GM19035 (cell line): Measurements from ENCODE around the gene FGFBP2.
A peak's percentile ranks its signal among the peaks of the same experiment; 100 is the strongest.

ENCODE experiments used
- ATAC-seq: cut with Tn5 transposase; IDR thresholded peaks from one replicate; pipeline ENCODE4 v1.9.1; 2021; ENCODE audit not compliant: unreplicated experiment

Gene FGFBP2

DNA sequence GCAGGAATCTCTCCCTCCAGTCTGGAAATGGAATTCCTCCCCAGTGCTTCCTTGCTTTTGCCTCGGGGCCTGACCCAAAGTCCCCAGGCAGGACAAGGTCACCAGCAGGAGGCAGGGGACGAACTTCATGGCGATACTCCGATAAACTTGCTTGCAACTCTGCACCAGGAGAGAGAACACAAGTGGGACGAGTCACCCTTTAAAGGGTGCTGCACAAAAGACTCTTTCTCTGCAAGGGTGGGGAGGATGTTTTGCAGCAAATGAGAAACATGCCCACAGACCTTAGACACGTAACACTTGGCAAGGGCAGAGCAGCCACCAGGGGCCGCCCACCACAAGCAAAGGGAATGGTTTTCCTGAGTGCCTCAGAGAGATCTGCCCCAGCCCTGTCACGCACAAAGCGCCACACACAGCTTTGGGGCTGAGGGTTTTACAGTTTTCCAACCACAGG, at the start of gene FGFBP2:
Gene FGFBP2 (minus strand): TSS at position 175 of the 451 bp plus-strand sequence. CDS start 46 bp downstream, at position 129.
- ATAC-seq = peak; percentile 60

DNA sequence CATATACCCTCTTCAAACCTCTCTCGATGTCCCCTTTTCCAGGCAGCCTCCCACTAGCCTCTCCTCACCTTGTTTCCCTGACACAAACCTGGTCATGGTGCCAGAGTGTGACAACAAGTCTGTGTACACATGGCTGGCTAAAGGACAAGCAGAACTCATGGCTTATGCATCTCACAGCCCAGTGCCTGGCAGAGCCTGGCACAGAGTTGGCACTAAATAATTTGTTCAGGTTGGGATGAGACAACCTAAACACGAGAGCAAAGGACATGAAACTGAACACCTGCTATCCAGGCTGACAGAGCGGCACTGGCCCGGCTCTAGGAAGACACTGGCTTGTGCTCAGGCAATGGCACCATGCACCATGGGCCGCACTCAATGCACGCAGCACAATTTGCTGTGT, 48.2 kb upstream of the FGFBP2 start:
- ATAC-seq = no peak

DNA sequence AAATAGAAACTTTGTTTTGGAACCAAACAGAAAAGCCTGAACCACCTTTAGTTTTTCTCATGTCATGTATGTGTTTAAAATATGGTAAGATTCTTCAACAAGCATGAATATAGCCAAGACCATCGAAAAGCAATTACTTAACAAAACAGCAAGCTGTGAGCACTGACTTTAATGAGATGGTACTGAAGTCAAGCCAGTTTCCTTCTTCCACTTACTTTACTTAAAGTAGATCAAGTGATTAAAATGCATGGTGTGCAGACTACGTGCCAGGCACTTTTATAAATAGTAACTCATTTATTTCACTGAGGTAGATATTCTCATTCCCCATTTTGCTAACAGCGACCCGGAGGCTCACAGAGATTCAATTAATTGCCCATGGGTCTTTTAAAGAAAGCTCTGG, 46.2 kb upstream of the FGFBP2 start:
- no peak for ATAC-seq

DNA sequence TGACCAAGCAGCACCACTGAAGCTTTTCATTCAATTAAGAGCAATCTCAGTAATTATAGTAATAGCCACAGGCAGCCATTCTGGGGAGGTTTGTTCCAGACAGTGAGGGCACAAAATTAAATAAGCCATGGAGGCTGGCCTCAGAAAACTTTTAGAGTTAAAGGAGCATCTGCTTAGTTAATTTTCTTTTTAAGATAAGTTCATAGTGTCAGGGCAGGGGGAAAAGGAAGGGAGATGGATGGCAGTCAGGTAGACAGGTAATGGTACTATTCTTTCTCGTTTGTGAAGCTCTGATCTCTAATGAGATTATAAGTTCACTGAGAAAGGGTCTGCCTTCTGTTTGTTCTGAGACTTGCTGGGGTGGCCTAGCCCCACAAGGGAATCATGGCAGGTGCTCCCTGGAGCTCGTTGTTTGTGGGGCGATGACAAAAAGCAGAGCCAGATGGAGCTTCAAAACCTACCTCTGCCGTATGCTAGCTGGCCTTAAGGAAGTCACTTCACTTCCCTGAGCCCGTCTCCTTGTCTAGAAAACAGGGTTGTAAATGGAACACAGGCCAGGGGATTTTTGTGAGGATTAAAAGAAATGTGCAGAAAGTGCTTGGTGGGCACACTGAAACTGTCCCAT, 44.6 kb upstream of the FGFBP2 start:
- no peak for ATAC-seq

DNA sequence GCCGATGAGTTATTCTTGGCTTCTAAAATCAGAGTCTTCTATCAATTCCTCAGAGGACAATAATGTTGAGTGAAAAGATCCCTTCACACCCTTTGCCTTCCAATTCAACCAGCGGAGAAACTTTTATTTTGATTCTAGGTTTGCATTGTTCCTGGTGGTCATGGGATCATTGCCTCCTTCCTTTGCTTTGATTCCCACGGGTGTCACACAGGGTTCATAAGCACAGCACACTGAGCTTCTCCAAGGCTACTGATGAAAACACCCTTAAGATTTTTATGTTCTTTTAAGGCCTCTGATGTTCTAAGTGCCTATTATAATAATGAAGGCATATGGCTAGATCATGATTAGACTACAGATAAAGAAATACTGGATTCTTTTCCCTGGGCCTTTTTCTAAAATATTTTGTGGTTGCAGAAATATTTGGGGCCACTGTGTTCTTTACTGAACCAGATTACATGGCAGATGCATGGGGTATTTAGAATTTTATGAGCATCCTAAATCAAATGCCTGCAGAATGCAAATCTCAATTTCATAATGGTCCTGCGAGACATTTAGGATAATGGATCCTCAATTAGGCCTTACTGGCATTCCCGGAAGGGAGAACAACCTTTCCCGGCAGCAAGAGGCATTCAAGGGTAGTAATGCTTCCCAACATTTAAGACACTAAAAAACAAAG, 43.9 kb upstream of the FGFBP2 start:
- no peak for ATAC-seq

- no peak for ATAC-seq
These were observed 42.7 kb upstream of the FGFBP2 start for GRCh38 chr4:16005676-16006075.

DNA sequence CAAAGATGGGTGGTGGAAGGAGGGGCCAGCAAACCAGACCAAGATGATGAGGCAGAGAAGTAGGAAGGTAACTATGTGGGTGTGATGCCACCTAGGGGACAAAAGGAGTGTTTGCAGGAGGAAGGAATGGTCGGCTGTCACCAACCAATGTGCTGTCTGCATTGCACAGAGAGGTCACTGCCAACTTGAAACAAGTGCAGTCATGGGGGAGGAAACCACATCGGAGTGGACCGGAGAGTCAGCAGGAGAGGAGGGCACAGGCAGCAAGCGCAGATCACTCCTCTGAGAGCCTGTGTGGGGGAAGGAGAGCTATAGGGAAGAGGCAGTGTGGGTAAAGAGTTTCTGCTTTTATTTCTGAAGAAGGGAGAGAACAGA, 38.5 kb upstream of the FGFBP2 start:
- peak; percentile 94 for ATAC-seq

DNA sequence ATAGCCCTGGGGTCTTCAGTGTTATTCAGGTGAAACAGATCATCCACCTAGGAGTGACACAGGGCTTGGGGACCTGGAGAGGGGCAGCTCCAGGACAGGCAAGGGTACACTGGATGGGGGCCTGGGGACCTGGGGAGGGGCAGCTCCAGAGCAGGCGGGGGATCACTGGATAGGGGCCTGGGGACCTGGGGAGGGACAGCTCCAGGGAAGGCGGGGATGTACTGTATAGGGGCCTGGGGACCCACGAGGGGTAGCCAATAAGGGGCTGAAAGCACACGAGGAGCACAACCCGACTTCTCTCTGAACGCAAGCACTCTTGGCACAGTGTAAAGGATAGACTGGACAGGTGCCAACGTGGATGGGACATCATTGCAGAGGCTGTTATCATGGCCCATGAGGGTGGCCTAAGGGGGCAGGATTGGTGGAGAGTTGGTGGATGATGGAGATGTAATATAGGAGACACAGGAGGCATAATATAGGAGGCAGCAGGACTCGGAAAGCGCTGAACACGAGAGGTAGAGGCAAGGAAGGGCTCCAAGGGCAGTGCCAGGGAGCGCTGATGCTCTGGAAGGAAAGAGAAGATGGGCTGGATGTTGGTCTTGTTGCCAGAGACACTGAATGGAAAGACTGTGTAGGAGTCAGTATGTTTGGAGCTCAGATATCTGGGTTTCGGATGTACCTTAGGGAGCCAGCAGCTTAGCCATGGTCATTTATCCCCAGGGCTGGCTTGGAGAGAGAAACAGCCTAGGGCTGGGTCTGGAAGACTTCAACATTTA, 37.9 kb upstream of the FGFBP2 start:
- no peak for ATAC-seq

- peak; percentile 51 for ATAC-seq
These were observed 33.8 kb upstream of the FGFBP2 start for GRCh38 chr4:15996773-15997172.

- ATAC-seq = no peak
These were observed 32.9 kb upstream of the FGFBP2 start for GRCh38 chr4:15995826-15996225.

DNA sequence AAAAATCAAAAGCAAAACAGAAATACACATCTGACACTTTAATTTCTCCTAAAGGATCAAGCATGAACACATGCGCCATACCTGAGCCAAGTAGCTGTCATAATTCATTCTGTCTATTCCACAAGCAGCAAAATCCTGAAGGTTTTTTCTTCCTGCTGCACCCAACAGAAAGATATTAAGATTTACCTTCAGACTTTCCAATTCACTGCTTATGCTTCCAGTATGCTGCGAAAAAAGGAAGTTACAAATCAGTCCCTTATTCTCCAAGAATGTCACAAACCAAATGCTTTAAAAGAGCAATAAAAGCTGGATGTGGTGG, 29.2 kb upstream of the FGFBP2 start:
- ATAC-seq = no peak

- ATAC-seq = no peak
These were observed 27.8 kb upstream of the FGFBP2 start for GRCh38 chr4:15990570-15991285.

GRCh38 chr4:15989424-15989823, 26.4 kb upstream of the FGFBP2 start:
- ATAC-seq = no peak

DNA sequence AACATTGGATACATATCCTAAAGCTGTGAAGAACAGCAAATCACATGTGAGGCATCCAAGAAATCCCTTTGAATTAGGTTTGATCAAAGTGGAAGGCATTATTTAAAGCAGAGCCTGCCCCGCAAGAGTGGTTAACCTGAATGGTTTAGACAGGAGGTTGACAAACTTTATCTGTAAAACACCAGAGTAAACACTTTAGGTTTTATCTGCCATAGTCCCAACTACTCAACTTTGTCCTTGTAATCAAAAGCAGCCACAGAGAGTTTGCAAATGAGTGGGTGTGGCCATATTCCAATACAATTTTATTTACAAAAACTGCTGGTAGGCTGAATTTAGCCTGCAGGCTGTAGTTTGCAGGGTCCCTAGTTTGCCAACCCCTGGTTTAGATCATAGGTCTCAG, 25.2 kb upstream of the FGFBP2 start:
- ATAC-seq = no peak

GRCh38 chr4:15986907-15987306, 23.9 kb upstream of the FGFBP2 start:
- no peak for ATAC-seq

DNA sequence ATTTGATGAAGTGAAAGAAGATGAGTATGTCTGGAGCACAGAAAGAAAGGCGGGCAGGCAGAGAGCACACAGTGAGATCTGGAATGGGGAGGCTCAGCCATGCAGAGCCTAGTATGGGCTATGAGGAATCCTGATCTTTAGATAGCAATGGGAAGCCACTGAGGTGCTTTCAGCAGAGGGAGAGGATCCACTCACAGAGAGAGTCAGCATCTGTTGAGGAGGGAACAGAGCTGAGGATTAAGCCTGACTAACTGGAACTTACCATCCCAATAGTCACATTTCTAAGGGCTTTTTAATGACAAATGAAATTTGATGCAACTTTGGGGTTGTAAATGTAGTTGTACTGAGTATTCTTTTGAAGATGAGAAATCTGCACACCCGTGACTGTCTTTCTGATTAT, 20.6 kb upstream of the FGFBP2 start:
- no peak for ATAC-seq

GRCh38 chr4:15982842-15983524, 20.0 kb upstream of the FGFBP2 start:
- ATAC-seq = no peak

- no peak for ATAC-seq
These were observed 13.8 kb upstream of the FGFBP2 start for GRCh38 chr4:15976456-15977447.

- ATAC-seq = no peak
These were observed 8.3 kb upstream of the FGFBP2 start for GRCh38 chr4:15971068-15971801.
